ENCODE measurements around the gene HSPA12B. TPM values are rescaled to one million over a fixed set of nuclear protein-coding genes. Genes with fewer than 3 reads are reported as not detected.

HSPA12B gene
- total and polyA plus RNA-seq, 2 of the 8 experiments (the other 6 are each of a cell fraction or from before 2014, with no cell fraction given): 2.2 to 4.3 TPM

GRCh38 chr20:3686867-3687321 is 45.6 kb upstream of the HSPA12B start:
- CTCF ChIA-PET (ENCODE audit: partially characterized antibody): interaction anchor here (0.9 to 45.1 kb wide), 10 partner anchors 0 to 385 kb away, joined by 3 to 1432 read pairs (median 6); partner anchors contain the start of genes ADAM33 and SIGLEC1
- H3K79me1 ChIP-seq (ENCODE audit: low read depth, low read length): no peaks in the 10 kb centered on the region
- H3K23me2 ChIP-seq (ENCODE audit: low read depth, low read length): peaks cover 4% of the 10 kb centered on the region
- H4K91ac ChIP-seq (replicated peaks; ENCODE audit: insufficient read length, low read length): no peak overlapping the region
- no peaks in the 10 kb centered on the region for H3K9me3 ChIP-seq (ENCODE audit: insufficient read depth in 2 of 2, low read depth in 1 of 2, low read length in 1 of 2)
- no peaks in the 10 kb centered on the region for H3K79me2 ChIP-seq (ENCODE audit: control insufficient read depth in 1 of 2, insufficient read depth in 2 of 2, low read length in 2 of 2)
- POLR2A ChIA-PET (ENCODE audit: partially characterized antibody): no interaction called here
- H3K14ac ChIP-seq (ENCODE audit: insufficient read length): no peak overlapping the region
- H2BK15ac ChIP-seq (ENCODE audit: low read length): 0 out of 2 replicates have a peak overlapping the region, but pooled peaks have one; percentile 25
- no peak overlapping the region for H2BK5ac ChIP-seq (ENCODE audit: low read depth, low read length)
- H4K8ac ChIP-seq (ENCODE audit: extremely low read depth, insufficient read depth, low read length): no peak overlapping the region; the same call in 1 of the 2 replicates
- H3K56ac ChIP-seq (replicated peaks; ENCODE audit: insufficient read length, low read depth, low read length): no peak overlapping the region
- H2BK12ac ChIP-seq (ENCODE audit: low read depth, low read length): peak overlapping the region; percentile 50; the same call in 1 of the 2 replicates
- peaks cover 0 to 9% (median 7%) of the 10 kb centered on the region in 4 experiments; a peak in 6 of 7 replicates for H3K27me3 ChIP-seq (replicated peaks in 1 of 4; ENCODE audit: control insufficient read depth in 3 of 4, extremely low read depth in 1 of 4, insufficient read depth in 3 of 4, low read length in 3 of 4)
- H2BK120ac ChIP-seq (replicated peaks; ENCODE audit: low read depth, low read length): no peak overlapping the region
- H3K4me1 ChIP-seq (replicated peaks in 1 of 4; ENCODE audit: control insufficient read depth in 3 of 4, insufficient read depth in 4 of 4, low read length in 3 of 4): peaks cover 3 to 10% (median 5%) of the 10 kb centered on the region in 4 experiments
- no peaks in the 10 kb centered on the region for H4K20me1 ChIP-seq (replicated peaks in 1 of 2; ENCODE audit: control insufficient read depth in 1 of 2, insufficient read depth in 2 of 2, low read length in 2 of 2)
- FAIRE-seq (no peak), DNase-seq (ENCODE audit: low read depth in 1 of 2, low spot score in 2 of 2) (no peak)
- no peak overlapping the region for H2AFZ ChIP-seq (ENCODE audit: low read length)
- no peak overlapping the region for H2BK20ac ChIP-seq (ENCODE audit: low read length)
- H3K18ac ChIP-seq (ENCODE audit: extremely low read depth, low read length): no peak overlapping the region; the same call in 1 of the 2 replicates
- H3K4me3 ChIP-seq (ENCODE audit: extremely low read depth in 1 of 4, insufficient read depth in 2 of 4, low read depth in 3 of 4, low read length in 4 of 4): no peak overlapping the region
- H3K4ac ChIP-seq (replicated peaks; ENCODE audit: insufficient read length, low read depth, low read length): no peak overlapping the region
- H4K5ac ChIP-seq (ENCODE audit: insufficient read length, low read depth, low read length): no peak overlapping the region
- H3K36me3 ChIP-seq (ENCODE audit: control insufficient read depth in 2 of 4, insufficient read depth in 4 of 4, low read length in 3 of 4): no peaks in the 10 kb centered on the region
- H3K9ac ChIP-seq (replicated peaks in 1 of 4; ENCODE audit: extremely low read depth in 1 of 4, low read depth in 3 of 4, low read length in 3 of 4): no peak overlapping the region
- H3K4me2 ChIP-seq (ENCODE audit: insufficient read depth in 1 of 2, low read depth in 2 of 2, low read length in 2 of 2): no peak overlapping the region
- WGBS, 2 experiments (ENCODE audit: extremely low coverage in 1 of 2, insufficient coverage in 1 of 2, insufficient read length in 1 of 2, insufficient replicate concordance in 2 of 2, low coverage in 1 of 2, low lambda C conversion rate in 2 of 2, missing lambda C conversion rate in 1 of 2): 83% methylated on average over 9 of the region's 9 CpGs; no CpG with 5 or more reads in 1 of the 2 experiments
- H2AK5ac ChIP-seq (ENCODE audit: low read depth, low read length): no peak overlapping the region
- no peak overlapping the region for H3K27ac ChIP-seq (ENCODE audit: low read depth, low read length)
- no peak overlapping the region for H3K23ac ChIP-seq (ENCODE audit: insufficient read length)
- TF ChIP-seq SIN3A (conservative IDR thresholded peaks at IDR 0.05 in 1 of 2, IDR thresholded peaks at IDR 0.05 in 1 of 2; ENCODE audit: low read depth in 1 of 2, low read length in 2 of 2) (no peak), CHD1 (IDR thresholded peaks at IDR 0.05; ENCODE audit: low read depth, low read length) (no peak), BCL11A (IDR thresholded peaks at IDR 0.05; ENCODE audit: low read depth in 2 of 2, low read length in 2 of 2) (no peak), POU5F1 (IDR thresholded peaks at IDR 0.05; ENCODE audit: low read depth, low read length) (no peak), CEBPB (IDR thresholded peaks at IDR 0.05; ENCODE audit: low read depth, low read length) (no peak), SP4 (IDR thresholded peaks at IDR 0.05; ENCODE audit: low read length) (no peak), SRF (IDR thresholded peaks at IDR 0.05; ENCODE audit: low read depth, low read length) (no peak), CTCF (IDR thresholded peaks at IDR 0.05; ENCODE audit: control extremely low read depth in 1 of 3, insufficient read depth in 1 of 3, low read depth in 1 of 3, low read length in 3 of 3) (peak; percentile 5 to 14 (median 8); a peak in 3 of 4 replicates), CBX5 (IDR thresholded peaks at IDR 0.05; ENCODE audit: low read depth, low read length) (no peak), RAD21 (IDR thresholded peaks at IDR 0.05 in 1 of 2, conservative IDR thresholded peaks at IDR 0.05 in 1 of 2; ENCODE audit: low read depth in 2 of 2, low read length in 2 of 2) (peak in 1 of 2 experiments; percentile 42; a peak in 2 of 4 replicates), GTF2F1 (IDR thresholded peaks at IDR 0.05; ENCODE audit: borderline replicate concordance, low read depth, low read length) (no peak)

All from H1 (cell line).